Stimulated activated CD4-positive, alpha-beta T cell treated with anti-CD3 and anti-CD28 coated beads, TNF-alpha, amount 100 ng/mL, for 48 hours (primary cell): ENCODE data around the gene CENPT.
A peak's percentile ranks its signal among the peaks of the same experiment; 100 is the strongest.
"Not testable (repeated sequence)": the region's sequence is repeated elsewhere in the genome, so short reads cannot be mapped to it uniquely, and the experiment has no call there.

Source experiments
- DNase-seq, 3 donors: peaks; one replicate each; pipeline ENCODE4 v3.0.0-alpha.2; 2020; ENCODE audit warnings: low read depth in 3 of 3

The CENPT gene

DNA sequence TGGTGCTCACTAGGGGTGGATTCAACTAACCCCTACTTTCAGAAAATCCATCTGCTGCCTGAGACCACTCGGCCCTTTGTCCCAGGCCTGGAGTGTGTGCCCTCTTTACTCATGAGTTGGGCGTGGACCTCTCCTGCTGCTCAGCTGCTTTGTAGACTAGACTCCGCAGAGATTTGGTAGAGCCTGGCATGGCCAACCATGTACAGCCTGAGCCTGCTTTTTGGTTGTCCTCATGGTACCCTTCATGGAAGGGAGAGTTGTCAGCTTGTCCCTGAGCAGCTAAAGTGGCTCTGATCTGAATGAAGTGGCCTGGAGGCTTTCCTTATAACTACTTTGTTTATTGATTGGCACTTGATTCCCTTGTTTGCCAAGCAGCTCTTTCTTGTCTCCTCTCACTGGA, 26.9 kb upstream of the CENPT start:
- DNase-seq: no peak

DNA sequence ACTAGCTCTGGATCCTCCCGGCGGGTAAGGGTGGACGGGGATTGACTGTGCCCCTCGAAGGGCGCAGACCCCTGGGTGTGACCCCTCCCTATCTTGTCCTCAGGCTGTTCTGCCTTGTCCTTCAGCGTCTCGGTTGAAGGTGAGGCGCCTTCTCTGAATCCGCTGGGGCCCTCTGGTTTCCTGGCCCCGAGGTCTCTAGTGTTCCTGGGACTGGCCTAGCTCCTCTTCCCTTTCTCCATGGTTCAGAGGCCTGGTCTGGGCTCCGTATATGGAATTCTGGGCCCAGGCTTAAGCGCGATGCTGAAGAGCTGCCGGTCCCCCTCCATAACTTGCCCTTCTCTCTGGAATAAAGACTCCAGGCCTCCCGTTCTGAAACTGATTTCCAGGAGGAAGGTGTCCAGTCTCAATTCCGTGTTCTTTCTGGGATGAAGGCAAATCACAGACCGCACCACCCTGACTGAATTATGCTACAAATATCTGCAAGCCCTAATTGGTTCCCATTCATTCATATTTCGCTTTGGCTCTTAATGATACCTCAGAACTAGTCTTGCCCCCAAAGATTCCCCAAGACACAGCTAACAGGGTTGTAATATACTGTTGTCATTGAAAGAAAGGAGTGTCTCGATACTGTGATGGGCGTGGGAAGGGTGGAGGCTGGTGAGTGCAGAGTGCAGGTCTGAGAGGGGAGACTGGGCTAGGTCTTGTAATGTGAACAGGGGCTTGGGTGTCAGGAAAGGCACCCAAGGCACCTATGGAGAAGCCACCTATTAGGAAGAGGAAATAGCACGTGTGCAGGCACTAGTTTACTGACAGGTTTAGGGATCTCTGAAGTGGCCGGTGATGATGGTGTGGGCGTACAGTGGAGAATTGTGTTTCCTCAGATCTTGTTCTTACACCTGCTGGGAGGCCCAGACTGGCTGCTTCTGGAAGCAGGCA, 26.2 kb upstream of the CENPT start:
- no peak for DNase-seq

DNA sequence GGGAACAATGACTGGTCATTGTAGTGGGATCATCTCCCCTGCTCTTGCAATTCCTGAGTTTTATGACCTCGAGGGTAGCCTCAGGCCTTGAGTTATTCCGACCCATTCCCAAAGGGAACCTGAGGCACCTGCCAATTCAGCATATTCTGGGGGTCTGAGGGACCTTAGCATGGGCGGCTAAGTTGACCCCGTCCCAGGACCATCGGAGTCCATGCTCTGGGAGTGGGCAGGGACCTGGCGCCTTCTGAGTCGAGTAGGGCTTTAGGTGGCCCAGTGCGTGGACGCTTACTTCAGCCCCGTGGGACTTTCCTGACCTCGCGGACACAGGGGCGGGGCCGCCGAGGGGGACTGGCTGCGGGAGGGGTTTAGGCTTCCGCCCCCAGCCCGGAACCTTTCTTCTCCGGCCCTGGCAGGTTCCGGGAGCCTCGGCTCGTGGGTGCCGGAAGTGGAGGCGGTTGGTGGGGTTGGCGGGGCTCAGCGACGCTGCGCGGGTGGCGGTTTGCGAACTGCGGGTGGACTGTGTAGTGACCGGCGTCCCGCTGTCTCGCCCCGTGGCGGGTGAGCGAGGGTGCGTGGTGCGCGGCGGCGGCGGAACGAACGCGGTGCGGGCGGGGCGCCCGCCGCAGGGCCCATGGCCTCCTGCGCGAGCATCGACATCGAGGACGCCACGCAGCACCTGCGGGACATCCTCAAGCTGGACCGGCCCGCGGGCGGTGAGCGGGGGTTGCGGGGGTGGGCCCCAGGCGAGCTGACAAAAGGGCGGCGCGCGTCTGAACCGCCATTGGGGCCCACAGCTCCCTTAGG, 25.3 kb upstream of the CENPT start, which contains the start of gene EDC4:
Gene EDC4, plus strand, starts transcription at position 422 of the 804 bp plus-strand sequence. Its CDS starts 210 bp downstream, at position 632.
- DNase-seq: peak; percentile 77 to 87 (median 78)

DNA sequence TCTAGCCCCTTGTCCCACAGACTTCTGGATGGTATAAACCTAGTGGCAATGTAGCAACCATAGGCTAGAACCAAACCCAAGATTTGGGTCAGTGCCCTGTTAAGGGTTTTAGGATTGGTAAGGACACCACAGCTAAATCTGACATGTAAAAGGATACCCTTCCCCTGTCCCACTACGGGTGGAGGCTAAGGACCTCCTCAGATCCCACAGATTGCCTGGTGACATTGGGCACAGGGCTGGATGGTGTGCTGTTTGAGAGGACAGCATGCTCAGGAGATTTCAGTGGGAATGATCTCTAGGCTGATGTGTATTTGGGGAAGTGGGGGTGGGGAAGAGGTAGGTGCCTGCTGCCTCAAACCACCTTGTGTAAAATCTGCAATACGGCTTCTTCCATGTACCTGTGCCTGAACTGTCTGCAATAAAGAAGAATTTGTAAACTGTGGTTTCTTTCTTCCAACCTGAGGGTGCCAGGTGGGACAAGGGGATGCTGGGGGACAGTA, 24.7 kb upstream of the CENPT start:
- no peak for DNase-seq

DNA sequence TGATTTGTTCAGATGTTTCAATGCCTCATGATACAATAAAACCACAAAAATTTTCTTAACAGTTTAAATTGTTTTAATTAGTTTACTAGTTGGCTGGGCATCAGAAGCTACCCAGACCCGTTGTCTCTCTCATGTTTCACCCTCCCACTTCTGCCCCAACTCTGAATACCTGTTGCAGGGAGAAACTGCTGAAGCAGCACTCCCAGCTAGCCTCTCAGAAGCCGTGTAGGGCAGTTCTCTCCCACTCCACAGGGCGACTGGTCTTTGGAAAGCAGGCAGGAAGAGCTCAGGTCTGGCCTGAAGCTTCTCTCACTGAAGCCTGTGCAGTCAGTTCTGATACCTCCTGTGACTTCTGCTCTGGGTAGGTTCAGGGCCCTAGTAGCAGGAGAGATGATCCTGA, 23.8 kb upstream of the CENPT start:
- no peak for DNase-seq

DNA sequence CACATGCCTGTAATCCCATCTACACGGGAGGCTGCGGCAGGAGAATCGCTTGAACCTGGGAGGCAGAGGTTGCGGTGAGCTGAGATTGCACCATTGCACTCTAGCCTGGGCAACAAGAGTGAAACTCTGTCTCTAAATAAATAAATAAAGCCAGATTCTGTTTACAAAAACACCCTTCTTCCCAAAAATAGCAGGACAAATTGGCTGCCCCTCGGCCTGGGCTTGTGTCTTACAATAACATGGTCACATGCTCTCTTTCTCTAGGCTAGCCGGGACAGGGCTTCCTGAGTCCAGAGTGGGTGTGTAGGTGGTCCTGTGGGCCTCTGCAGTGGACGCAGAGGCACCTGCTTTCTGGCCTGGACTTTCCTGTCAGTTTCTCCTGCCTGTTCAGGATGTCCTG, 22.2 kb upstream of the CENPT start:
- no peak for DNase-seq

DNA sequence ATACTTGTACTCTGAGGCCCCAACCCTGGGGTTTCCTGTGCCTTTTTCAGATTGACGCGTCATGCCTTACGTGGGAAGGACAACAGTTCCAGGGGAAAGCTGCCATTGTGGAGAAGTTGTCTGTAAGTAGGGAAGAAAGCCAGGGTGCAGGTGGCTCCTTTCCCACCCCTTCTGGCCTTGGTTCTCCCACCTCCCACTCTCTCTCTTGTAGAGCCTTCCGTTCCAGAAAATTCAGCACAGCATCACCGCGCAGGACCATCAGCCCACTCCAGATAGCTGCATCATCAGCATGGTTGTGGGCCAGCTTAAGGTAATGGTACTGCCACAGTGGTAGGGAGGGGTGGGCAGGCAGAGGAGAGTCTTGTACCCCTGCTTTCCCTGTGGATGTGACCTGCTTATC, 20.8 kb upstream of the CENPT start:
- no peak for DNase-seq

DNA sequence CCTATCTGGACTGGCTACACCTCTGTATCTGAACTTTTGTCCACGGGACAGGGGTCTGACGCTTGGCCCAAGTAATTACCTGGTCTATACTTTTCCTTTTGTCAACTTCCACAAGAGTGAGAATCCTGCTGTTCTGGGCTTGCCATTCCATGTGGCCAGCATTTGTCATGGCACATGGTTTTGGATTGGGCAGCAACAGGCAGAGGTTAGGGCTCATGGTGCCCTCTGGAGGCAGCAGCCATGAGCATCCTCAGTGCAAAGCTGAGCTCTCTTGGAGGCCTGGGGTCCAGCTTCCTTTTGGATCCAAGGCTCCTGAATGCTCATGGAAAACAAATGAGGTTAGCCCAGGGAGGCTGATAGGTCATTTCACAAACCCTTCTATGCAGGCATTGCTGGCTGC, 17.8 kb upstream of the CENPT start:
- no peak for DNase-seq

DNA sequence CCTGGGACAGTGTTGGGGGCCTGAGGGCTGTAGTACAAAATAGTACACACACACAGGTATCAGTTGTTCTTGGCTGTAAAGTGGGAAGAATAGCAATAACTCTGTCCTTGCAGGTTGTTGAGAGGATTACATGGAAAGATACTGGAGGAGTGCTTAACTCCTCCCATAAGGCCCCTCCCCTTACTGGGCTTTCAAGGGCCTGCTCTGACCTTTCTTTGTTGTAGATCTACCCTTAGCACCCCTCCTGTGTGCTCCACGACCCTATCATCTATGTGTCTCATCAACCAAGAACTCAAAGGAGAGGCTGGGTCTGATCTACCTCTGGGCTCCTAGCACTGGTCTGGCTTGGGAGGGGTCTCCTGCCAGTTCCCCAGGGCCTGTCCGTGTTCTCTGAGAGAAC, 17.1 kb upstream of the CENPT start:
- no peak for DNase-seq

DNA sequence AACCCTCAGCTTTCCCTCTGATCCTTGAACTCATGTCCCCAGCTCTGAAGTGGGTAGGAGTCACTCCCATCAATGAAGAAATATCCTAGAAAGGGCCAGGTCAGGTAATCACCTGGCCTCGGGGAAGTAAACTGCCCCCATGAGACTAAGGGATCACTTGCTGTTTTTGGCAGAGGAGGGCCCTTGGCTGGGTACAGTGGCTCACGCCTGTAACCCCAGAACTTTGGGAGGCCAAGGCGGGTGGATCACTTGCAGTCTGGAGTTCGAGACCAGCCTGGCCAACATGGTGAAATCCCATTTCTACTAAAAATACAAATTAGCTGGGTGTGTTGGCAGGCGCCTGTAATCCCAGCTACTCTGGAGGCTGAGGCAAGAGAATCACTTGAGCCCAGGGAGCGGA, 16.6 kb upstream of the CENPT start:
- DNase-seq: not testable (repeated sequence)

DNA sequence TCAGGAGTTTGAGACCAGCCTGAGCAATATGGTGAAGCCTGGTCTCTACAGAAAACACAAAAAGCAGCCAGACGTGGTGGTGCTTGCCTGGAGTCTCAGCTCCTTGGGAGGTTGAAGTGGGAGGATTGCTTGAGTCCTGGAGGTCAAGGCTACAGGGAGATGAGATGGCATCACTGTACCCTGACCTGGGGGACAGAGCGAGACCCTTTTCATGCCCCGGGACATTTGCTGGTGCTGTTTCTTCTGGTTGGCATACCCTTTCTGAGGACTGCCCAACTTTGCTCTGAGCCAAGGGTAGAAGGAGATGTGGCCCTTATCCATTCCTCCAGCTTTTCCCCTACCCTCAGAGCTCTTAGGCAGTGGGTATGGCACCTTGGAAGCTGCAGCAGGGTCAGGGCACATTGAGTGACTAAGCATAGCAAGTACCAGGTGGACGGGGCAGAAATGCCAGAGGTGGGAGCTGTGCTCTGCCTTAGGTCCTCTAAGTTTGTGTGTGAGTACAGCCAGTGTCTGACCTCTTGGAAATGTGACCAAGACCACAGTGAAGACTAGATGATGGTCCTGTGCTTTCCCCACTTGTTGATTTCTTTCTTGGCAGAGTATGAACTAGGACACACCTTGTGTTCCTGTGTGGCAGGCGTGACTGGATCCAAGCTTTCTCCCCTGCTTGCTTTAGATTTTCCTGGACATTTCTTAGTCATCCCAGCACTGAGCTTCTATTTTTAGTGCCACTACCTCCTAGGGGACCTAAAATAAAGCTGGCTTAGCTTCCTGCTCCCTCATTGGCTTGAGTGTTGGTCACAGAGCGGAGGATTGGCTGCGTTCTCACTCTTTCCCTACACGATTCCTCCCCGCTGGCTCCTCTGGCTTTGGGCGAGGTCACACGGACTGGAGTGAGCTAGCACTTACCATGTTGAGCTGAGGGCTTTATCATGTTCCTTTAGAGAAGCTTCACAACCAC, 15.4 kb upstream of the CENPT start:
- DNase-seq: no peak

DNA sequence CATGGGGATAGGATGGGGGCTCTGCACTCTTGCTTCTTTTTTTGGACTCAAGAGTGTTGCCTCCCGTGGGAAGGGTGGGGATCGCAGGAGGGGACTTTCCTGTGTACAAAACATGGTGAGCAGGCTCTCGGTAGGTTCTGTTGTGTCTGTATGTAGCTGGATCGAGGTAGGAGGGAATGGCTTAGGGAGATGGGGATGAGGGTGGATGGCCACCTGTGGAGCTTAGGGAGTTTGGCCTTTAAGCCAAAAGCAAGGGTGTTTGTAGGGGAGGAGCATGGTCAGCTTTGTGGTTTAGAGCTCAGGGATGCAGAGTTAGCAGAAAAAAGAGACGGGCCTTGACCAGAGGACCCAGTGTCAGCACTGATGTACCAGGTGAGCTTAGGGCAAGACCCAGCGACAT, 14.4 kb upstream of the CENPT start:
- DNase-seq: no peak

DNA sequence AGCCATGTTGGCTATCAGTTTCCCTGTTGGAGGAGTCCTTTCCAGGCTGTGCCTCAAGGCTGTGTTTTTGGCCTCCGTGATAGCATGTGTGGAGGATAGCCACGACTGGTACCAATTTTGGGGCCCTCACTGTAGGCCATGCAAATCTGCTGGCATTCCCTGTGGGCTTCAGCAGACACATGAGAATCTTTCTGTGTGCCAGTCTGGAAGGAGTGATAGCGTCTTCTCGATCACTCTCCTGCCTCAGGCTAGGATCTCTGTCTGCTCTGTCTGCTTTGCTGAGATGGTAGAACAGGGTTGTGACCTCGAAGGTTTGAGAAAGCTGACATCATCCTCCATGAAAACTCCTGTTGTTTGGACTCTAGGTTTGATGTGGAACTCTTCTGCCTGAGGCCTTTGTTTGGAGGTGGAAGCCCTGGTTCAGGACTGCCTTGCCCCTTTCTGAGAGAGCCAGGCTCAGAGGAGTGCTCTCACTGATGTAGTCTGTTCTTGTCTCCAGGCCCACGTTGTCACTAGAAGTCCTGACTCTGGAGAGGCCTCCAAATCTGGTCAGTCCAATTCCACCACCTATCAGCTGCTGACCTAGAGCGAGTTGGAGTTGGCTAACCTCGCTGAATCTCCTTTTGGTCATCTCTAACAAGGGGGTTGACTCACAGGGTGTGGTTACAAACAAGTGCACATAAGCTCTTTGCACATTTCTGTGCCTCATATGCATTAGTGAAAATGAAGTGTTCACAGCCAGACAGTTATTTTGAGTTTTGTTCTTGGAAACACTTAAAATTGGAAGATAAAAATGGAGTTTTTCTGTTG, 13.3 kb upstream of the CENPT start:
- no peak for DNase-seq

DNA sequence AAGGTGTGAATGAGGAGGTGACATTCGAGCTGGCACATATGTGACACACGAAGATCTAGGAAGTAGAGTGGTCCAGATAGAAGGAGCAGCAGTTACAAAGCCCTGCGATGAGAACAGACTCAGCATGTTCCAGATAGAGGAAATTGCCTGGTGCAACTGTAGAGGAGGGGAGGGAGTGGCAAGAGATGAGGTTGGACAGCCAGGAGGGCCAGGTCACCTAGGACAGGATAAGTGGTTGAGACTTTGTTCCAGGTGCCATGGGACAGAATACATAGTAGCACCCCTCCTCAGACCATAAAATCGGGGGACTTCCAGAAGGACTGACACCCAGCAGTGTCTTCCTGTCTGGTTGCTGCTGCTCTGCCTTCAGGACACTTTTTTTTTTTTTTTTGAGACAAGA, 11.0 kb upstream of the CENPT start:
- DNase-seq: no peak

DNA sequence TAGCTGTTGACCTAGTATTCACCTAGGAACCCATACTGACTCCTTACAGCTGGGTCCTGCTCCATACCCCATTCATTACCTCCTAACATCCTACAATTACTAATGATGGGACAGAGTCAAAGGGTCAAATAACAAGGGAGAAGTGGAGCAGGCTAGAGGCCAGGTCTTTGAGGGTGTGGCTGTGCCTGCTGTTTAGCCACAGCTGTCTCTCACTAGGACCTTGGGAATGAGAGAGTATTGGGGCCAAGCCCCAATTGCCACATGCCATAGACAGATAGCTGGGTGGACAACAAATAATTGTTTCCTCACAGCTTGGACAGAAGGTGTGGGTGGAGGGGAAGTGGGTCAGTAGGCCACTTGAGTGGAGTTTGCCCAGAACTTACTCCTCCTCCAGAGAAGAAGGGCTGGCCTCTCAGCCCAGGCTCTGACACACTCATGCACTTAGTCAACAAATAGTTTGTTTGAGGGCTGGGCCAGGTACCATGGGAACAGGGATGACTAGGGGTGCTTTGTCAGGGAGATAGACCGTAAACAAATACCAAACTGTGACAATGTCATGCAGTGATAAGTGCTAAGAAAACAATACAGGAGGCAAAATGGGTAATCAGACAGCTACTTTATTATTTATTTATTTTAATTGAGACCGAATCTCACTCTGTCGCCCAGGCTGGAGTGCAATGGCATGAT, 10.2 kb upstream of the CENPT start:
- peak in 1 of 3 donors; percentile 15 for DNase-seq

DNA sequence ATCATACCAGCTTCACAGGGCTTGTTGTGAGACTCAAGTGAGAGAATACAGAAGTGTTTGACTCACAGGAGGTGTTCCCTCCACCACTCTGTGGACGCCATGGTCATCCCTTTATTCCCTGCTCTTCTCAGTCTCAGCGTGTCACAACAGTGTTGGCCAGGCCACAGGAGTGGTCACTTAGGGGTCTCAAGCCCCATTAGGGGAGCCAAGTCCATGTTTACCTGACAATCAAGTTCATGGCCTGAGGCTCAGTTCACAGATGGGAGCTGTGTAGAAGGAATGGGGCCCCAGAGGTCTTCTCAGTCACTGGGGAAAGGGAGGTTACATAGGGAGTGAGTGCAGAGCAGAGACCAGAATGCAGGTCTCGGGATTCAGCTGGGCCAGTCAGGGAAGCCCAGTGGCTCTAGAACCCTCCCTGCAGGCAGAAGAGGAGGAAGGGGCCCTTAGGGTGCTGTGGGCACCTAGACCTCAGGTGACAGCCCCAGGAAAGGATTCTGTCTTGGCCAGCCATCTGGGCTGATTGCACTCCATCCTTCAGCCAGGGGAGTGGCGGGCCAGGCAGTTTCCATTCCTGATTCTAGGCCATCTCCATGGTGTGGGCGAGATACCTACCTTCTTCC, 9.5 kb upstream of the CENPT start:
- no peak for DNase-seq

DNA sequence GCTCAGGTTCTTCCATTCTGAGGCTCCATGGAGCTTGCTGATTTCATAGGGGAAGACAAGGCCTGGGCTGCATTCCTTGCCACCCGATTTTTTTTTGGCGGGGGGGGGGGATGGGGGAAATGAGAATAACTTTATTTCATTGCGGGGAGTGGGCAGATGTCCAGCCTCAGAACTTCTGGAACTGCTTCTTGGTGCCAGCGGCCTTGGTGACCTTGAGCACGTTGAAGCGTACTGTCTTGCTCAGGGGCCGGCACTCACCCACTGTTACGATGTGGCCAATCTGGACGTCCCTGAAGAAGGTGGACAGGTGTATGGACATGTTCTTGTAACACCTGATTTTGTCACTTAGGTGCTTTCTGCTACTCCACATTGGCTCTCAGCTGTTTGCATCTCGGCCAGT, 8.3 kb upstream of the CENPT start:
- DNase-seq: no peak

DNA sequence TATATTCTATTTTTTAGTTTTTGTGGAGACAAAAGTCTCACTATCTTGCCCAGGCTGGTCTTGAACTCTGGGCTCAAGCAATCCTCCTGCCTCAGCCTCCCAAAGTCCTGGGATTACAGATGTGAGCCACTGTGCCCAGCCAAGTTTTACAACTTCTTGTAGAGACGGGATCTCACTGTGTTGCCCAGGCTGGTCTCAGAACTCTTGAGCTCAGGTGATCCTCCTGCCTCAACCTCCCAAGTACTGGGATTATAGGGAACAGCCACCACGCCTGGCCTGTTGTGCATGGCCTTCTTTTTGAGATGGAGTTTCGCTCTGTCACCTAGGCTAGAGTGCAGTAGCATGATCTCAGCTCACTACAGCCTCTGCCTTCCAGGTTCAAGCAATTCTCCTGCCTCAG, 6.2 kb upstream of the CENPT start:
- DNase-seq: no peak

DNA sequence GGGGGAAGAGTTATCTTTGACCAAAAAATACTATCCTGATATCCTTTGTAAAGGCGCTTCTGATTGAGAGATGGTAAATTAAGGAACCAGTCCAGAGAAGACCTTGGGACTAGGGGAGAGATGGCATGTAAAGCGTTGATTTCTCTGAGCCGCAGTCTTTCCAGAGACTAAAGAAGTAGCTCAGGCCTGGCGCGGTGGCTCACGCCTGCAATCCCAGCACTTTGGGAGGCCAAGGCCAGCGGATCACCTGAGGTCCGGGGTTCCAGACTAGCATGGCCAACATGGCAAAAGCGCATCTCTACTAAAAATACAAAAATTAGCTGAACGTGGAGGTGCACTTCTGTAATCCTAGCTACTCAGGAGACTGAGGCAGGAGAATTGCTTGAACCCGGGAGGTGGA, 625 bp upstream of the CENPT start:
- DNase-seq: no peak
